ENCODE data around the gene TMEM9.

TMEM9 gene

DNA sequence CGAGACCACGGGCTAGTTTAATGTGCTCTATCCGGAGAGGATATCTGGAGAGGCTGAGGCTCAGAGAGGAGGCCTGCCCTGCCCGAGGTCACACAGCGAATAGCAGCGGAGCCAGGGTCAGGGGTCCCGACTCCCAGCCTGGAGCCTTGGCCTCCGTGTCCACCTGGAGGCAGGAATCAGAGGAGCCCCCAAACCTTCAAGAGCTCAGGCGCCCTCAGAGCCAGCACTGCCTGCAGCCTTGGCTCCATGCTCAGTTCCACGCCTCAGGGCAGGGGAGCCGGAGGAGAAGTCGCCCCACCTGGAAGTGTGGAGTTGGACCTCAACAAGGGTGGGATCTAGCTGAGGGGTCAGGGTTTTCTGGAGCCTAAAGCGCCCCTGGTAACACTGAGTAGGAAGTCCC is 25.3 kb downstream of the TMEM9 start:
- DNase-seq (ENCODE audit: low read depth in 2 of 3, low spot score in 1 of 3): no peak

DNA sequence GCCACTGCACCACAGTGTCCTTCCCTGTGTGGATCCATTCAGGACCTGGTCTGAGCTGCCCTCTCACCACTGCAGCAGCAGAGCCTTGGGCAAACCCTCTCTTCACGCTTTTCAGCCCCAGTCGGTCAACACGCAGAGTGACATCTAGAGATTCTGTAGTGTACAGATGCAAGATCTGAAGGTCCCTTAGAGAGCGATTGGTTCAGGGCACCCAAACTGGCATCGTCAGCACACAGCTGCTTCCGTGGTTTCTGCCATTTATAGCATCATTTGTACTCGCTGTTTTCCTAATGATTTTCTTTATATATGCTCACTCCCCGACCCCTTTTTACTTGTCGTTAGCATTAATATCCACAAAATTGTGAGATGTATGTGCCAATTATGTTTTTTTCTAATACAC is 25.8 kb downstream of the TMEM9 start:
- no peak for DNase-seq (ENCODE audit: low read depth in 2 of 3, low spot score in 1 of 3)

DNA sequence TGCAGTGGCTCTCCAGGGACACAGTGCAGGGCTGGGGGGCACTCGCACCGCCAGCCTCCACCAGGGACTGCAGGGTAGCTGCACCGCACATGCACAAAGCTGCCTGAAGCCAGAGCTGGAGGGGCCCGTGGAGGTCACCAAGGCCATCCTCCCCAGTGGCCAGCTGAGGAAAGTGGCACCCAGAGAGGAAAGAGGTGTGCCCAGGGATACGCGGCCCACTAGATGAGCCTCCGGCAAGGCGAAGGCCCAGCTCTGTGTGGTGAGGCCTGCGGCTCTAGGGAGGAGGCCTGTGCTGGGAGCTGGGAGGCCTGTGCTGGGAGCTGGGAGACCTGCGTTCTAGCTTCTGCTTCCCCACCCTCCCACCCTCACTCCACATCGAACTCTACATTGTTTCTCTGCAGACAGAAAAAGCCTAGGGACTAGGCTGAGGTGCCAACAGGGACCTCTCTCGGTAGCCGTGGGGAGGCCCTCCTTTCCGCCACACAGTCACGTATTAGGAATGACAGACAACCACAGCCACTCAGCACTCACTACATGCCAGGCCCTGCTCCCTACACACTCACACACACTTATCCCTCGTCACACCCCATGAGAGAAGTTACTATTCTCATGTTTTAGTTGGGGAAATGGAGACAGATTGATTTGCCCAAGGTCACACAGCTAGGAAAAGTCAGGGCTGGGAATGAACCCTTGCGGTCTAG is 26.4 kb downstream of the TMEM9 start:
- DNase-seq (ENCODE audit: low read depth in 2 of 3, low spot score in 1 of 3): no peak

DNA sequence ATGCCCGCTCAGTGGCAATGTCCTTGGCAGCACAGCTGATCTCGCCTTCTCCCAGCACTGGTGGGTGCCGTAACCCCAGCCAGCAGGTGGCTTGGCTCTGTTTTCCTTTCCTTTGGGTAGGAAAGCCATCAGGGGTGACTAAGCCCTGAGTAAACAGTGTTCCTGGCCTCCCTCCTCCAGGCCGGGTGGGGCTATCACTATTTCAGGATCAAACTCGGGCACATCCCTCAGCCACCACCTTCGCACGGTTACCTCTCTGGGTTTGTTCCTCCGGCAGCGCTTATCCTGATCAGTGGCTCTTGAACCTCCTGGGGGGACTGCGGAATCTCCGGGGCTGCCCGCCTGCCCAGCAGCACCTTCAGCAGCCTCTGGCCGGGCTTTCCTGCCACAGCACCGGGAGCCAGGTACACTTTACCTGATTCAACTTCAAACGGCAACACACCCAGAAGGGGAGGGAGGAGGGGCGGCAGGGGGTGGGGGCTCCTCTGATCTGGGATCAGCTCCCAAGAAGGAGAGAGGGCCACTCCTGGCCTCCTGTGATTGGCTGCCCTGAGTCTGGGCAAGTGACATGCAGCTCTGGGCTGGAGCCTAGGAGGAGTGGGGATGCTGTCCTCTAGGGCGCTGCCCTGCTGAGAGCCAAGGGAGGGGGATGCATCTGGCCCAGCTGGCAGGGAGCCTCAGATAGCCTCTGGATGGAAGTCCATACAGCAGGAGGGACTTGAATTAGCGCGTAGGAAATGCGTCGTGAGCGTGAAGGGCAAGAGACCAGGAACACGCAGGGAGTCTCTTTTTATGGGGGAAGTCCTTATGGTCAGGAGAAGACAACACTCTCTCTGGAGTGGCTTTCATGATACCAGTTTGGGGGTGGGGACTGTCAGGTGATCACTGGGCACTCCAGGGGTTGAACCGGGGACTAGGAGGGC is 27.2 kb downstream of the TMEM9 start, which contains the start of gene ASCL5:
Gene ASCL5 (minus strand): TSS at position 353 of the 923 bp plus-strand sequence. CDS start 11,812 bp downstream, outside the sequence.
- DNase-seq (ENCODE audit: low read depth in 2 of 3, low spot score in 1 of 3): no peak

DNA sequence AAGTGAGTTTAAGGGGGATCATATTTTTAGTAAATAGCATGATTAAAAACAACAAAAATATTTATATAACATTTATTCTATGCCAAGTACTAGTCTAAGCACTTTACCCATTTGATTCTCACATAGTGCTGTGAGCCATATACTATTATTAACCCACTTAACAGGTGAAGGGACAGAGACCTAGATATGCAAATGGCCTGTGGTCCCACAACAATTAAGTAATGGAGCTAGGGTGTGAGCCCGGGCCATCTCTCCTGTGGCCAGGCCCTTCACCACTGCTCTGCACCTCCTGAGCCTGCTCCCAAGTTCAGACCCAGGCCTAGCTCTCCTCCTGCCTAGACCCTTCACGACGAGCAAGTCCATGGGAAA is 27.8 kb downstream of the TMEM9 start:
- DNase-seq (ENCODE audit: low read depth in 2 of 3, low spot score in 1 of 3): no peak

DNA sequence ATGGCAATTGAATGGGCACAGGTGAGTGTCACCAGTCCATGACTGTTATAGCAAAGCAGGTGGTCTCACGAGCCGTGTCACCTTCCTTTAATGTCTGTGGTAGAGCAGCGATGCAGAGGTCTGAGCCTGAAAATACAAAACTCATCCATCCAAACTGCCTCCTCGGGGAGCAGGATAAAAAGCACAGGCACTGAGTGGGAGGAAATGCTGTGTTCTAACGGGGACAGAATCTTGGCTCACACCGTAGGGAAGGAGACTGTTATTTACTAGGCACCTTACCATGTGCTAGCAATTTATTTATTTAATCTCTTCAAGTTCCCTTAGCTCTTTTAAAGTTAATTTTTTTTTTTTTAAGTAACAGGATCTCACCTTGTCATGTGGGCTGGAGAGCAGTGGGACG is 28.5 kb downstream of the TMEM9 start:
- no peak for DNase-seq (ENCODE audit: low read depth in 2 of 3, low spot score in 1 of 3)

DNA sequence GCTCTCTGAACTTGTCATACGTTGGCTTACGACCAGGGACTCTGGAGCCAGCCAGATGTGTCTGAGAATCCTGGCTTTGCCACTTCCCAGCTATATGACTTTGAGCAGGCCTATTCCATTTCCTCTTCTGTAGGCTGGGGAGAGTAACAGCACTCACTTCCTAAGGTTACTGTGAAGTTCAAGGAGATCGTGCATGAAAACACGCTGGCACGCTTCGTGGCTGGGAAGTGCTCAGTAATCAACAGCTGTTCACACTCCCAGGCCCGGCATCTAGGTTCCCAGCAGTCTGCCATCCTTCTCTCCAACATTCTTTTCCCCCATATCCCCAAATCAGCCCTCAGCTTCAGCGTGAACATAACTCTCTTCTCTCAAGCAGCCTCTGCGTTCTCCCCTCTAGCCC is 29.3 kb downstream of the TMEM9 start:
- DNase-seq (ENCODE audit: low read depth in 2 of 3, low spot score in 1 of 3): no peak

DNA sequence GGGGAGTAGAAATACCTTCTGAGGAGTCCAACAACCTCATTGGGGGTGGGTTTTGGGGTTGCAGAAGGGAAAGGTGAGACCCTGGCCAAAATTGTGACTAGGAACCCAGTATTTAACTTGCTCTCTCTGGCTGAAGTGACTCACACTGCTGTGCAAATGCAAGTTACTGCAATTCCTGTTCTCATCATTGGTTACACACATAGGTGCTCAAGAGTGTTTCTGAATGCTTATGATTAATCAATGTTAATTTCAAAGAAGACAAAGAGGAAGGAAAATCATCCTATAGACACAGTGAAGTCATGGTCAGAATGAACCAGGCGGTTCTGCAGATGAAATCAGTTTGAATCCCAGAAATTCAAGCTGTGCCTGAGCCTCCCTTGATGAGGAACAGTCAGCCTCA is 30.4 kb downstream of the TMEM9 start:
- no peak for DNase-seq (ENCODE audit: low read depth in 2 of 3, low spot score in 1 of 3)

DNA sequence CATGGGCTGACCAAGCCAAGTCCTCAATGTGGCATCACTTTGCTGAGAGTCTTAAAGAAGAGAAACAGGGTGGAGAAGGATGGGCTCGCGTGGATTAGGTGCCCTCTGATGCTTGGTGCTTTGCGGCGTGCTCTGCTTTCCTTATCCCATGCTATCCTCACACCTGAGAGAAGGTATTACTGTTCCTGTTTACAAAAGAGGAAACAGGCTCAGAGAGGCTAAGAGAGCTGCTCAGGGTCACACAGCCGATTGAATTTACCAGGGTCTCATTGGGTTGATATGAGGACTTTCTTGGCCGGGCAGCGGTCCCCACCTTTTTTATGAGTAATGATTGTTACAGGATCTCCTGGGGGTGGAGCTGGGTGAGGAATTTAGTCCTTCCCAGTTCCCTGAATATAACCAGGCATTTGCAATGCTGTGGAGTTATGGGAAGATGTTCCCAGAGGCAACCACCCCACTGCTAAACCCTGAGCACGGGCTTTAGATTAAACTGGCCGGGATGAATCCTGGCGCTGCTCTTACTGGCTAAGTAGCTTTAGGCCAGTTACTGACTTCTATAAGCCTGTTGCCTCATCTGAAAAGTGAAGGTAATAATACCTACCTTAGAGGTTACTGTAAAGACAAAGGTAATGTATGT is 31.8 kb downstream of the TMEM9 start:
- no peak for DNase-seq (ENCODE audit: low read depth in 2 of 3, low spot score in 1 of 3)

DNA sequence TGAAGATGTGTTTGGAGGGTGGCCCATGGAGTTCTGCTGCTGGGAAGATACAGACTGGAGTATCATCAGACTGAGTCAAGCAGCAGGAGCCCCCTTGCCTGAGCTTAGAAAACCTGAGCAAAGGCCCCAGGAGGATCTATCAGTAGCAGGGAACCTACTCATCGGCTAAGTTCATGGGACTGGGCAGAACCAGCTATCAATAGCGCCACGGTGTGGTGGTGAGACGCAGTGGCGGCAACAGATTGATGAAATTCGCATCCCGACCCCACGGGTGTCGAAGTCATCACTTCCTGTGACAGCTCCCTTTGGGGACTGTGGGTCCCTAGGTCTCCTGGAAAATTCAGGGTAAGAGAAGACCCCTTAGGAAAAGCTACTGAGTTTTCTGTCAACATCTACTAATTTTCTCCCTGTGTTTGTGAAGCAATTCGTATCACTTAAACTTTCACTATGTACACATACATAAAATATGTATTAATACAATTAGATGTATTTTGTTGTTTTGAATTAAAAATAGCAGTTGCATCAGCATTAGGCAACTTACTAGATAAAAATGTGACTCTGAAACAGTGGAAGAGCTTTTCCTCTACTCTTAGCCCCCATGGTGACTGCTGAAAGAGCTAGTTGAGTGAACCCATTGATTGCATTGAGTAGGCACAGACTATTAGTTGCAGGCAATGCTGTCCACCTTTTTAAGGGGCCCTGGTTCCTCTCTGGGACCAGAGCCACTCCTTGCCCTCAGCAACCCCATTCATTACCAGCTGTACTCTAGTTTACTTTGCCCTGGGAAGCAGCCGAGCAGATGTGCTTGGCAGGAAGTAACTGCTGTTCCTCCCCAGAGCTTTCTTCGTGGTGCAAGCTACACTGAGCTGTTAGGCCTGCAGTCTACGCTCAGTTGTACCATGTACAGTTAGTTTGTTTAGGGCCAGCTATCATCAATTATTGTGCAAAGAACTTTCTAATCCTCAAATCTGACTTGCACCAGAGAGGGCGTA is 34.8 kb downstream of the TMEM9 start:
- DNase-seq (ENCODE audit: low read depth in 2 of 3, low spot score in 1 of 3): peak; percentile 39 to 70 (median 39)

DNA sequence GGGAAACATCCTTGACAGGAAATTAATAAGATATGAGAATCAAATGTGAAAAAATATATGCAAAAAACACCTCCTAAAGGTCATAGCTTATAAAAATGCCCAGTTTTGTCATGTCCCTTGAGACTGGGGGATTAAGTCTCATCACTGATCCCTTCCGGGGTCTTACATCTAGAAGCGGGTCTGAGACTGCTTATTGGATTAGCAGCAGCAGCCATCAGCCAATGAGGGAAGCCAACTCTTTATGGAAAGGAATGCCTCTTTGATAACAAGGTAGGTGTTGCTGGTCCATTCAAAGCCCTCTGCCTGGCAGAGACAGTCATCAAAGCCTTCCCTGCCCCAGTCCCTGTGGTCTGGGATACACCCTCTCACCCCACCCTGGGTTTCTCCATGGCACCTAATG is 38.2 kb downstream of the TMEM9 start:
- DNase-seq (ENCODE audit: low read depth in 2 of 3, low spot score in 1 of 3): no peak

DNA sequence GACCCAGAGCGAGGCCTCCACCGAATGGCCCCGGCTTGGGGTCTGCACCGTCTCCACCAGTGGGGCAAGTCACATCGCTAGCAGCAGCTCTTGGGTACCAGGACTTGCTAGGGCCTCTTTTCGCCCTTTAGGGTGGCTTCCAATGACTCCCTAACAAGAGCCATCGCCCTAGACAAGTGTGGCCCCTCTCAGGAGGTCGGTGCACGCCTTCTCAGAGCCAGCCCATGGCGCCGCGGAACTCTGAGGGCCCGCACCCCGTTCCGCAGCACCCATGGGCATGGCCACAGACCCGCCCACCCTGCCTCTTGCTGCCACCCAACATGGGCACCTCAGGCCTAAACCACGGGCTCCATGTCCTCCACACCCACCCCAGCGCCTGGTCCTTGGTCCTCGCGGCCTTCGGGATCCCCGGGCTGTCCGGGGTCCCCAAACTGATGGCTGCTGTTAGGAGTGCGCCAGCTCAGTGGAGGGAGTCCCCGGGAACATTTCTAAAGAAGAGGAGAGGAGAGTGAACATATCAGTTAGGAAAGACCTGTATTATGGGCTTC is 38.8 kb downstream of the TMEM9 start:
- no peak for DNase-seq (ENCODE audit: low read depth in 2 of 3, low spot score in 1 of 3)

DNA sequence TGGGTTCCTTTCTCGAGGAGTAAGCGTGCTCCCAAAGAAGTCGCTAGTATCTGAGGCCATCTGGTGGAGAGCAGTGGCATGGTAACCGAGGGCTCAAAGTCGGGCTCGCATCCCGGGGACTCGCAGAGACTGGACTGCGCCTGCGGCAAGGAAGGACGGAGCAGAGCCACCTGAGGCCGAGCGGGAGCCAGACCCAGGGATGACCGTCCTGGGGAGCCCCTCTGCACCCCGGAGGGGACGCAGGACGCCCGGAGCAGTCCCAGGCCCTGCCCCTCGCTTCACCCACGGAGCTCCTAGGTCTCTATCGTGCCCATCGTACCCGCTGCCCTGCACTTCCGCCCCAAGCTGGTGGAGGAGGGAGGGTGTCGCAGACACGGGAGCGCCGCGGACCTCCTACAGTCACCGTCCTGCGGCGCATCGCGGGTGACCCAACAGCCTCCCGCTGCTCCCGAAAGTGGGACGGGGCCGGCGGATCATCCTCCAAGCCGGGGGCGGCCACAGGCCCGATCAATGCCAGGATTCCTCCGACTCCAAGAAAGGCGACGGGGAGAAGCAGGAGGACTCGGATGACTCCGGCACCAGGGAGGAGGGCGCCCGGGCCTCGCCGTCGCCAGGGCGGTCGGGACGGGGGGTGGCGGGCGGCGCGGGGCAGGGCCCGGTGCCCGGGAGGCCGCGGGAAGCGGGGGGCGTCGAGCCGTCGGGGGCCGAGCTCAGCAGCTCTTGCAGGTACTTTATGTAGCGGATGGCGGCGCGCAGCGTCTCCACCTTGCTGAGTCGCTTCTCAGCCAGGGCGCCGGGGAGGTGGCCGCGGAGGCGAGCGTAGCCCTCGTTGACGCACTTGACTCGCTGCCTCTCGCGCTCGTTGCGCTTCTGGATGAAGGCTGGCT is 39.8 kb downstream of the TMEM9 start:
- DNase-seq (ENCODE audit: low read depth in 2 of 3, low spot score in 1 of 3): peak; percentile 69 to 71 (median 70)

DNA sequence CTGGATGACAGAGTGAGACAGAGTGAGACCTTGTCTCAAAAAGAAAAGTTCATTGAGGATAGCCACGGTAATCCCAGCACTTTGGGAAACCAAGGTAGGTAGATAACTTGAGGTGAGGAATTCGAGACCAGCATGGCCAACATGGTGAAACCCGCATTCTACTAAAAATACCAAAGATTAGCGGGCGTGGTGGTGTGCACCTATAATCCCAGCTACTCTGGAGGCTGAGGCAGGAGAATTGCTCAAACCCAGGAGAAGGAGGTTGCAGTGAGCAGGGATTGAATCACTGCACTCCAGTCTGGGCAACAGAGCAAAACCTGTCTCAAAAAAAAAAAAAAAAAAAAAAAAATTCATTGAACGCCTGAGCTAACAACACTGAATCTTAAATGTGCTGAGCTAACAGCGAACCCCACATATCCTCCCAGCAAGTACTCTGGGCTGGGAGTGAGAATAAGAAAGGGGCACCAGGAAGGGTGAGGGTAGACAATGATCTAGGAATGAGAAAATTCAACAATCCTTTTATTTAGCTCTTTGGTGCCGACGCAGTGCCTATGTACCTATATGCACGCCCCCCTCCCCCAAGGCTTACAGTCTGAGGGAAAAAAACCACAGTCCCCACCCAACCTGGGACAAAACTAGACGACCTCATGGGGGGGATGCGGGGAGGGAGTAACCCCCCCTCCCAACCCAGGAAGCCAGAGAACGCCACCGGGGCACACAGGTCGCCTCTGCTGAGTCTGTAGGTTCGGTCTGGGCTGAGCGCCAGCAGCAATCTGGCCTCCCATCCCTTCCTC is 40.6 kb downstream of the TMEM9 start:
- no peak for DNase-seq (ENCODE audit: low read depth in 2 of 3, low spot score in 1 of 3)

DNA sequence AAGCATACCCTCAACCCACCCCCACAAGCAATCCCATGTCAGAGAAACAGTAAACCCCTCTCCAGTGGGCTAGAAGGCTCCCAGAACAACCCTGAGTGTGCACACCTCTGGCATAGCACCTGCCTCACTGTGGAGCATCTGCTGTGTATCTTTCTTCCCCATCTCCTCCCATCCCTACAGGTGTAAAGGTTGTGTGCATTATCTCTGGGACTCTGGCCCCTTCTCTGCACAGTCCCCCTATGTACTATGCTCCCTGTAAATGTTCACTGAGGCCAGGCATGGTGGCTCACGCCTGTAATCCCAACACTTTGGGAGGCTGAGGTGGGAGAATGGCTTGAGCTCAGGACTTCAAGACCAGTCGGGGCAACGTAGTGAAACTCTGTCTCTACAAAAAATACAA is 41.3 kb downstream of the TMEM9 start:
- no peak for DNase-seq (ENCODE audit: low read depth in 2 of 3, low spot score in 1 of 3)

DNA sequence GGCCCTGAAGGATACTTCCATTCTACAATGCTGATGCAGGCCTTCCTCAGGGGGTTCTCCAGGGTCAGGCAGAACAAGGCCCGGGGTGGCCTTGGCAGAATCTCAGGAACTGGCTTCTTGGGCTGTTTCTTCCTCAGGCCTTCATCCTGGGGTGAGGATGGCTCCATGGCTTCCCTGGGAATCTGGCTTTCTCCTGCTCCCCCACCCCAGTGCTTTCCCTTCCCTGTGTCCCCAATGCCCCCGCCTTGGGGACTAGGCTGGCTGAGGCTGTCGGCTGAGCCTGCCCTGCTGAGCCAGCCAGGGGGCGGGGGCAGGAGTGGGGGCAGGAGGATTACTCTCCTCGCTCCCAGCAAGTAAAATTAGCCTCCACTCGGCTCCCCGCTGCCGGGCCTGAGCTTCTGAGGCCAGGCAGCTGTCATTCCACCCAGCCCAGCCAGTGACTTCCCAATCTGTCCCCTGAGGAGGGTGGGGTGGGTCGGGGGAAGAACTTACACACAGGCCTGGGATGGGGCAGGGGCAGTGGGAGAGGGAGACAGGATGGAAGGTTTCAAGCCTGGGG is 42.0 kb downstream of the TMEM9 start, which contains the start of gene CACNA1S:
Gene CACNA1S (minus strand): TSS at position 254 of the 559 bp plus-strand sequence. CDS start 87 bp downstream, at position 167.
- no peak for DNase-seq (ENCODE audit: low read depth in 2 of 3, low spot score in 1 of 3)

DNA sequence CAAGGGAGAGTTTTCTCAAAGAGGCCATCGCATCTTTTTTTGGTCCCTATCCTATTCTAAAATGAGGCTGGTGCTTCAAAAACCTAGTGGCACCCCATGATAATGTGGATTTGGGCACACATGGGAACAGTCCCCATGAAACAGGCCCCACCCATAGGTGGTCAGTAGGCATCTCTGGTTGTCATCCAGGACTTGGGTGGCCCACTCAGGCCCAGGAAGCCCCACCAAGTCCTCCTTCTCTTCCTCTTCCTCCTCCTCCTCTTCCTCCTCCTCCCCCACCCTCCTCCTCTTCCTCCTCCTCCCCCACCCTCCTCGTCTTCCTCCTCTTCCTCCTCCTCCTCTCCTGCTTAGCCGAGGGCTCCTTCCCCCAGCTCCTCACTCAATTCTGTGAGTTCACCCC is 42.6 kb downstream of the TMEM9 start:
- no peak for DNase-seq (ENCODE audit: low read depth in 2 of 3, low spot score in 1 of 3)

DNA sequence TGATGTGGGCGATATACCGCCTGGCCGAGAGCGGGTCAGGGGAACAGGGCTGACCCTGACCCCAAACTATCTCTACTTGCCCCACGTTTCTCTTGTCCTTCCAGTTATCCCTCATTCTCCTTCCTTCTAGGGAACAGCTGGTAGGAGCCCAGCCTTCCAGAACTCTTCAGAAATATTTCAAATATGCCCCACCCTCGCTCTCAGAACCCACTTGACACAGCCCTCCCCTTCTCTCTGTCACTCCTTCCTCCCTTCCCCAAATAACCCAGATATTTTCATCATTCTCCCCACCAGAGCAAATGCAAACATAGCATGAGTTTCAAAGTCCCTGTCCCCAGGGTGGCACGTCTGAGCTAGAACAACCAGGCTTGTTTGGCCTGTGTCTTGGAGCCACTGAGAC is 43.1 kb downstream of the TMEM9 start:
- DNase-seq (ENCODE audit: low read depth in 2 of 3, low spot score in 1 of 3): no peak

All from stimulated activated CD4-positive, alpha-beta T cell treated with anti-CD3 and anti-CD28 coated beads, Interleukin-12 subunit alpha, Interleukin-12 subunit beta, amount 100 ng/mL, for 48 hours (primary cell).